GM12801 (cell line): ENCODE measurements around the gene PUDP.

Source experiments
- CTCF ChIP-seq: IDR thresholded peaks from one replicate; pipeline ENCODE4 v1.5.1; 2011; ENCODE audit warnings: control low read depth; ENCODE audit not compliant: insufficient read length; ENCODE audit errors: extremely low read depth

PUDP gene

GRCh38 chrX:7133050-7133440 is 14.9 kb downstream of the PUDP start:
- TF ChIP-seq CTCF = no peak

DNA sequence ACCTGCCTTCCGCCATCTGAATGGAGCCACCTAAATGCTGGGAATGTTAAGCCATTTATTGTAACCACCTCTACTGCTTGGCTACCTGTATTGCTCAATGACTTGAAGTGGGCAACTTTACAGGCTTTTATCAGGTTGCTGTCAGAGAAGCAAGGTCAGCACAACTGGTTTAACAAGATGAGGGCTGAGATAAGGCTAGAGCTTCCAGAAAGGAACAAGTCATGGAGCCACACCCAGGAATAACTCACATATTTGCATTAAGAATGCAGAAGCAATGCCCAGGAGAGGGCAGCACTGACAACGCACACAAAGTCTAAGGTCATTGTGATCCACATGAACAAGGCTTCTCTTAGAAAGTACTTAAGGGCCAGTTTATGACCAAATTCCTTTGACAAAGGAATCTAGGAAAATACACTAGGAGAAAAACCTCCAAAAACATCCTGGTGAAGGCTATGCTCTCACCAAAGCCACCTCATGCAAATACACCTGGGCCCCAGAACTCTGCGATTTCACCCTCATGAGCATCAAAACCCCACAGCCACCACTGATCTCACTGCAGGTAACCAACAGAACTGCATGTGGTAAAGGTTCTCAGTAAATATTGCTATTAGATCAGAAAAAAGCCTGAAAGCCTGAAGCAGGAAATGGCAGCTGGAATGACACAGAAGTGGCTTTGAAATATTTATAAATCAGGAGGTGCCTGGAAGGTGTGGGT is 15.5 kb downstream of the PUDP start:
- no peak for TF ChIP-seq CTCF

GRCh38 chrX:7131621-7132020 is 16.3 kb downstream of the PUDP start:
- TF ChIP-seq CTCF = no peak

DNA sequence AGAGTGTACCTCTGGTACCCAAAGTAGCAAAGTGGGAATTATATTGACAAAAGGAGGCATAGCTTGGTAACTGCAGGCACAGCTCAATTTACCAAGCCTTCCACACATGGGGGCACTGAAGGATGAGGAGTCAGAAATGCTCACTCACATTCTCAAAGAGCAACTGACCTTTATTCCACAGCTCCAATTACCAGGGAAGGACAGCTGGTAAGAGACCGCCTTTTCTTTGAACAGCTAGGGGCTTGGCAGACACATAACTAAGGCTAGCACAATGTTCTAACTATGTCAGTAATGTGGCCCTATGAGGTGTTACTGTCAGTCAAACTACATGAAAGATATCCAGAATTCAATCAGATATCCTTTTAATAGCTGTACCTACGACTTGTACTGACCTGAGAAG is 20.9 kb downstream of the PUDP start:
- TF ChIP-seq CTCF = no peak

DNA sequence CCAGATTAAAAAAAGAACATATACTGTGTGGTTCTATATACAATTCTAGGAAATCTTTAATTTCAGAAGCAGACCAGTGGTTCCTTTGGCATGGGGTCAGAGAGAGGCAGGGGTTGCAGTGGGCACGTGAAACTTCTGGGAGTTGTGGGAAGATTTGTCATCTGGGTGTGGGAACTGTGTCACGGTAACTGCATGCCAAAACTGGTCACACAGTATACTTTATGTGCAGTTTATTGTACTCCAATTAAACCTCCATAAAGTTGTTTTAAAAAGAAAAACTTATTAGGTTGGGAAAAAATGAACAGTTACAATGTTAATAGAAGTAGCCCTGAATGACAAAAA is 27.1 kb downstream of the PUDP start:
- TF ChIP-seq CTCF = no peak

- no peak for TF ChIP-seq CTCF
These were observed 27.7 kb downstream of the PUDP start for GRCh38 chrX:7119950-7120877.

GRCh38 chrX:7117587-7117986 is 30.4 kb downstream of the PUDP start:
- TF ChIP-seq CTCF = no peak
